Osteoblast (primary cell): ENCODE measurements around the gene NTM. TPM values are rescaled to one million over a fixed set of nuclear protein-coding genes. Genes with fewer than 3 reads are reported as not detected.

Experiments used
- DNase-seq: peaks from one replicate; pipeline ENCODE4 v3.0.0; 2011; ENCODE audit warnings: low spot score, mixed read lengths; ENCODE audit not compliant: insufficient read length; ENCODE audit errors: missing footprints
- H2AFZ ChIP-seq: 2 replicates; pipeline ENCODE4 v1.6.0; 2011; ENCODE audit warnings: mild to moderate bottlenecking, low read length
- H3K27ac ChIP-seq: 2 replicates; pipeline ENCODE4 v1.5.1; 2011; ENCODE audit warnings: mild to moderate bottlenecking, low read depth, low read length, moderate library complexity
- H3K27me3 ChIP-seq: 2 replicates; pipeline ENCODE4 v1.6.0; 2012; ENCODE audit warnings: mild to moderate bottlenecking, control low read depth, inconsistent platforms, low read length, moderate library complexity; ENCODE audit not compliant: insufficient read depth
- H3K36me3 ChIP-seq: 2 replicates; pipeline ENCODE4 v1.5.1; 2011; ENCODE audit warnings: mild to moderate bottlenecking, low read length, control low read depth, moderate library complexity; ENCODE audit not compliant: insufficient read depth
- H3K4me1 ChIP-seq: 2 replicates; pipeline ENCODE4 v1.5.1; 2011; ENCODE audit warnings: mild to moderate bottlenecking, low read length, control low read depth, moderate library complexity; ENCODE audit not compliant: insufficient read depth
- H3K4me2 ChIP-seq: 2 replicates; pipeline ENCODE4 v1.6.0; 2011; ENCODE audit warnings: mild to moderate bottlenecking, low read length; ENCODE audit not compliant: insufficient read depth
- H3K4me3 ChIP-seq: fragments of 200-600 bp; sonication (generic); 3 replicates; pipeline ENCODE4 v1.5.1; 2012; ENCODE audit warnings: mild to moderate bottlenecking, low read length, inconsistent platforms; ENCODE audit not compliant: insufficient read depth
- H3K79me2 ChIP-seq: 2 replicates; pipeline ENCODE4 v1.6.0; 2012; ENCODE audit warnings: mild to moderate bottlenecking, low read length, control low read depth, inconsistent platforms; ENCODE audit not compliant: insufficient read depth
- H3K9me3 ChIP-seq: 2 replicates; pipeline ENCODE4 v1.5.1; 2011; ENCODE audit warnings: low read depth, low read length, control low read depth
- H4K20me1 ChIP-seq: 2 replicates; pipeline ENCODE4 v1.6.0; 2012; ENCODE audit warnings: mild to moderate bottlenecking, low read length, control low read depth; ENCODE audit not compliant: insufficient read depth
- CTCF ChIP-seq: IDR thresholded peaks from 2 replicates; pipeline ENCODE4 v1.5.1; 2011; ENCODE audit warnings: mild to moderate bottlenecking, low read depth, low read length, moderate library complexity; ENCODE audit errors: extremely low read depth
- total RNA-seq: library from RNA; depleted of rRNA; stranded (reverse); fragments of >200 nt; gene quantifications from 2 replicates; pipeline ENCODE4 v1.2.3, GENCODE V29; 2012

The NTM gene
- total RNA-seq, 1 donor: 48.1 TPM

- no peaks in the 10 kb centered on the region for H3K9me3 ChIP-seq
- no peak for TF ChIP-seq CTCF
- DNase-seq: no peak
- no peaks in the 10 kb centered on the region for H3K36me3 ChIP-seq
- no peak overlapping the region for H2AFZ ChIP-seq
- H3K27me3 ChIP-seq: no peaks in the 10 kb centered on the region
- no peaks in the 10 kb centered on the region for H4K20me1 ChIP-seq
- no peak overlapping the region for H3K4me3 ChIP-seq
- H3K27ac ChIP-seq: no peak overlapping the region
- peaks cover 53% of the 10 kb centered on the region for H3K4me1 ChIP-seq
- H3K79me2 ChIP-seq: peaks cover 38% of the 10 kb centered on the region
- H3K4me2 ChIP-seq: no peak overlapping the region
Measured at GRCh38 chr11:132050049-132050448, 679.6 kb downstream of the NTM start.

GRCh38 chr11:132050577-132051165, 680.3 kb downstream of the NTM start:
- Histone ChIP-seq H3K9me3 (no peaks in the 10 kb centered on the region), H3K27ac (no peak overlapping the region), H4K20me1 (no peaks in the 10 kb centered on the region), H3K4me2 (peak overlapping the region; percentile 21), H3K36me3 (no peaks in the 10 kb centered on the region), H3K4me3 (no peak overlapping the region), H3K27me3 (no peaks in the 10 kb centered on the region), H3K4me1 (peaks cover 60% of the 10 kb centered on the region), H2AFZ (no peak overlapping the region), H3K79me2 (peaks cover 40% of the 10 kb centered on the region)
- TF ChIP-seq CTCF: no peak
- DNase-seq: no peak

GRCh38 chr11:132051704-132052103, 681.3 kb downstream of the NTM start:
- H3K9me3 ChIP-seq: no peaks in the 10 kb centered on the region
- H3K79me2 ChIP-seq: peaks cover 39% of the 10 kb centered on the region
- DNase-seq: no peak
- no peaks in the 10 kb centered on the region for H3K36me3 ChIP-seq
- H3K4me3 ChIP-seq: no peak overlapping the region
- TF ChIP-seq CTCF: no peak
- H3K4me1 ChIP-seq: peaks cover 70% of the 10 kb centered on the region
- H3K27ac ChIP-seq: peak overlapping the region; percentile 24
- H3K4me2 ChIP-seq: no peak overlapping the region
- no peaks in the 10 kb centered on the region for H4K20me1 ChIP-seq
- H2AFZ ChIP-seq: no peak overlapping the region
- no peaks in the 10 kb centered on the region for H3K27me3 ChIP-seq

GRCh38 chr11:132052342-132052741, 681.9 kb downstream of the NTM start:
- peak overlapping the region; percentile 94 for H3K27ac ChIP-seq
- no peaks in the 10 kb centered on the region for H4K20me1 ChIP-seq
- no peak for DNase-seq
- H3K4me2 ChIP-seq: no peak overlapping the region
- H2AFZ ChIP-seq: peak overlapping the region; percentile 20
- peaks cover 72% of the 10 kb centered on the region for H3K4me1 ChIP-seq
- H3K36me3 ChIP-seq: no peaks in the 10 kb centered on the region
- no peak for TF ChIP-seq CTCF
- H3K79me2 ChIP-seq: peaks cover 37% of the 10 kb centered on the region
- no peaks in the 10 kb centered on the region for H3K9me3 ChIP-seq
- no peaks in the 10 kb centered on the region for H3K27me3 ChIP-seq
- no peak overlapping the region for H3K4me3 ChIP-seq
